T-helper 1 cell (primary cell): ENCODE data around the gene CD200R1L.

Experiments
- DNase-seq, 5 donors: peaks; one replicate each; pipeline ENCODE4 v3.0.0-alpha.2; 2012 to 2020

CD200R1L gene

GRCh38 chr3:112786002-112786590, 60.6 kb downstream of the CD200R1L start:
- no peak for DNase-seq

DNA sequence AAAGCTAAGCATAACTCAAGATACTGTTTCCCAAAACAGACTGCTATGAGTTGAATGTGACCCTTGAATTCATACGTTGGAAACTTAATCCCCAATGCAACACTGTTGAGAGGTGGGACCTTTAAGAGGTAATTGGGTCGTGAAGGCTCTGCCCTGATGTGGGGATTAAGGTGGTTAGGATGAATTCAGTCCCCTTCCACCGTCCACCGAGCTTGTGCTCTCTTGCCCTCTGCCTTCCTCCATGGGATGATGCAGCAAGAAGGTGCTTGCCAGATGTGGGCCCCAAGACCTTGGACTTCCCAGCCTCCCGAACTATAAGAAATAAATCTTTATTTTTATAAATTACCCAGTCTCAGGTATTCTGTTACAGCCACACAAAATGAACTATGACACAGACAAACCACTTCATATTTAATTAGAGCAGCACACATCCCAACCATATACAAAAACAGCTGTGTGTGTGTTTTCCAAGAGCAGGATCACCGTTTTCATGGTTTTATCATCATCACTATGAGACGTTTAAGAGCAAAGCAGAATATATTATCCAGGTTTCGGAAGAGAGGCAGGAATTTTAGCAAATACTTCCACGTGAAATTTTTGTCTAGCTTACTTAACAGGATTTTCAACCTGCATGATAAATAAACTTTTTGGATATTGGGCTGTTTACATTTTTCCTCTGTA, 61.2 kb downstream of the CD200R1L start:
- DNase-seq = no peak

DNA sequence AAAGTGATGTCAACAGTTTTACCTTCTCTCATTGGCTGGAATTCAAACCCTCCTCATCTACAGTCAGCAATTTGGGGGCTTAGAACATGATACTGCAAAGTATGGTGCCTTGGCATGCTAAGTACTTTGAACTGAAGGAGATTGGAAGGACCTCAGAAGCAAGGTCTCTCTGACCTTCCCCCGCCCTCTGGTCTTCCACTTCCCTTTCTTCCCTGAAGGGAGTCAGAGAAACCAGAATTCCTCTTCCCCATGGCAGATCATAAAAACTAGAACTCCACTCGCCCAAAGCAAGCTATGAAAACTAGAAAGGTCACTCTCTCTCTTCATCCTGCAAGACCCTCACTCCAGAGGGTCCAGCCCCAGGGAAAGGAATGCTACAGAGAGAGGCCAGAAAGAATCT, 64.2 kb downstream of the CD200R1L start:
- DNase-seq = no peak

GRCh38 chr3:112781599-112781998, 65.1 kb downstream of the CD200R1L start:
- no peak for DNase-seq

- DNase-seq = no peak
These were observed 66.8 kb downstream of the CD200R1L start for GRCh38 chr3:112779558-112780480.

DNA sequence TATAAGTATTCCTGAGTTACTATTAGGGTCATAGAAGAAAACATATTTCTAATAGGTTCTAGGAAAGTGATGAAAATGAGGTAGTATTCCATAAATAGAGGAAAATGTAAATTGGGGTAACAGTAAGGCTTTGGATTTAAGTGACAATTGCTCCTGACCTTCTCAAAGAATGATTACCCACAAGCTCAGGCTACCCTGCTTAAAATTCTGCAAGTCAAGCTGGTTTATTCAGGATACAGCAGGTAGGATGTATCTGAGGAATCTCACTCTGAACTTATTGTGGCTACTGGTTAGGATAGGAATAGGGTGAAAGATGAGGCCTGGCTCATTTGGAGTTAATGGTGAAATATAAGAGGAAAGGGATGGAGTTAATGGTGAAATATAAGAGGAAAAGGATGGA, 67.7 kb downstream of the CD200R1L start:
- no peak for DNase-seq

DNA sequence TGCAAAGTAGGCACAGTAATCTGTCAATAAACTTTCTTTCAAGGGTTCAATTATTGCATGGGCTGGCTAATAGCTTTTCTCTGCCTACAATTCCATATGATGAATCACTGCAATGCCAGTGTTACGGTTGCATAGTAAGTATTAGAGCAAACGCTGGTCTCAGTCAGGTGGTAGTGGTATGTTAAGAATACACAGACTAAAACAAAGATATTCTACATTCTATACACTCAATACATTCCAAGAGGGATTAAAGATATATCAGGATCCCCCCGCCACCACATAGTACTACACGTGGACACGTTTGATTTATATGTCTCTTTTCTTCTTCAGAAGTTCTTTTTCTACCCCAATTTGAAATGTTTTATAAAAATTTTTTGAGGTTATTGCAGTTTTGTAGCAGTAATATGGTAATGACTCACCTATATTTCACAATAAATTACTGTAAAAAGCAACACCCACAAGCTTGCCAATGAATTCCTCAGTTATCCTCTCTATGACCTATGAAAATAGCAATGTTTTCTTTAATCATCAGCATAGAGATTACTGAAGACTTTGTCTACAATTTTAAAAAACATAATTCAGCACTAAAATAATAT, 68.2 kb downstream of the CD200R1L start:
- DNase-seq = no peak

GRCh38 chr3:112777811-112778210, 68.9 kb downstream of the CD200R1L start:
- DNase-seq = no peak

GRCh38 chr3:112776836-112777235, 69.8 kb downstream of the CD200R1L start:
- no peak for DNase-seq

DNA sequence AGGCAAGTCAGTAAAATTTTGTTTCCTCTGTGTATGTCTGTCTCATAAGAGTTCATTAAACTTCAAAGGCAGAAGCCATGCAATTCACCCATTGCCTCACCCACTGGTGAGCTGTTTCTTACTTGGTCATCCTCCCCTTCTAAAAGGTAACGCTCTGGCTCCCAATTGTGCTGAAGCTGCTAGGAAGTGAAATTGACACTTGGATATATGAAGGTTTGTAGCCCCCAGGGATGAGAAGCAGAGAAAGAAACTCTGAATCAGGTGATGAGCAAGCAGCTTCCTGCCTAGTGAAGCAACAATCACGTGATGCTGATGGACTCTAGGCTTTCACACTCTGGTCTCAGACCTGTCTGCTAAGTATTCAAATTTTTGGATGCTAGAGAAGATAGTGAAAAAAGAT, 70.7 kb downstream of the CD200R1L start:
- no peak for DNase-seq

DNA sequence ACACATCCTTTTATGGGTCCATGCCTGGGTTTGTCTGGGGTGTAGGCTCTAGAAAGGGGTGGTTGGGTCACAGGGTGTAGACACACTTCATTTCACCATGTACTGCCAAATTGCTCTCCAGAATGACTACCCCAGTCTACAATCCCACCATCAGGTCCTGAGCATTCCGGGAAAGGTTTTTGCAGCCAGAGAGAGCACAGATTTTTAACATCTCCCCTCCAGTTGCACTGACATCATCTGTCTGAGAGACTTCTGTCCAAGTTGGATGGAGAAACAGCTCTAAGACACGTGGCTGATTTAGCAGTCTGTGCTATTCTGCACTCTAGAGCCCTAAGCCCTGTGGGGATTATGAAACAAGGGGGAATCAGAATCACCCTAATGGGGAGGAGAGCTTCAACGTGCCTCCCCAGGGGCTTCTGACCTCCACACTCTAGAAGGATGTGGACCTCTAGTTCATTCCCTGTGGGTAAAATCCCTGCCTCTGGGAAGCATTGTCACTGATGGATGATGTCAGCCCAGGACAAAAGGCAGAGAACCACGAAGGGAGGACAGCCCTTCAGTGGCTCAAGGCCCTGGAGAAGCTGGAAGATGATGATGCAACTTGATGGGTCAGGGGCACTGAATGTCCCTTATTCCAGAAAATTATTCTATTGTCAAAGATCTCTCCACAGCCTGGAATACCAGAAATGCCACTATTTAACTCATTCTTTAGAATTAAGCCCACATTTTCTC, 71.5 kb downstream of the CD200R1L start:
- DNase-seq = no peak

GRCh38 chr3:112774293-112774926, 72.3 kb downstream of the CD200R1L start:
- DNase-seq = no peak

DNA sequence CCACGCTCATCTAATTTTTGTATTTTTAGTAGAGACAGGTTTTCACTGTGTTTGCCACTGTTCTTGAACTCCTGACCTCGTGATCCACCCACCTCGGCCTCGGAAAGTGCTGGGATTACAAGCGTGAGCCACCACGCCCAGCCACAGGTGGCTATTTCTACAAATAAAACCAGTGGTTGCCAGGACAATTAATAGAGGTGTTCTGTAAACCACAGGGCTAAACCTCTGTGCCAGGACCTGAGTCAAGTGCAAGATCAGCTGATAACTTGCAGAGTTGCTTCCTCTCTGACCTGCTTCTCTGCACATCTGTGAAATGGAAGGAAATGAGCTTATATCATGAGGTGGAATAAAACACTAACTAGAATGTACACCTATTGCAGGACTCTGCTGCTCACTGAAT, 72.8 kb downstream of the CD200R1L start:
- peak in 2 of 5 donors; percentile 4 to 63 for DNase-seq

- DNase-seq = no peak
These were observed 75.7 kb downstream of the CD200R1L start for GRCh38 chr3:112770951-112771350.

GRCh38 chr3:112770032-112770626, 76.5 kb downstream of the CD200R1L start:
- DNase-seq = peak in 1 of 5 donors; percentile 21

- DNase-seq = no peak
These were observed 77.2 kb downstream of the CD200R1L start for GRCh38 chr3:112769286-112769978.

GRCh38 chr3:112767777-112768176, 78.9 kb downstream of the CD200R1L start:
- no peak for DNase-seq

DNA sequence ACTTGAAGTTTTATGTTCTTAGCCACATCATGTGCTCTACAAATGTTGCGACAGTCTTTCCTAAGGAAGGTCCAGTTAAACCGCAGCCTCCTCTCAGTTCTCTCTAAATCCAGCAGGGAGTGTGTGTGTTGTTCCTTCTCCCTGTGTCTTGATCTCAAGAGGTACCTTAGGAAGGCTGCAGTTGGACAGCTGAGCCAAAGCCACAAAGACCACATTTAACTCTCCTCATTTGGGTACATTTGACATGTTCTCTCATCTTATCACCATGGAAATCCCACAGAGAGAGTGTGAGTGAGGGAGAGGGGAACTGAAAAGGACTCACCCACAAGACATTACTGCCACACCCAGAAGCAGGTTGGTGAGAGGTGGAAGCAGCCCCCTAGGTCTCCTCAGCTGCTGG, 79.5 kb downstream of the CD200R1L start:
- DNase-seq = no peak
